ENCODE results near the gene ADGRB3. TPM values are rescaled to one million over a fixed set of nuclear protein-coding genes. Genes with fewer than 3 reads are reported as not detected.

ADGRB3 gene
- polyA plus RNA-seq, 4 donors: 1.6 to 2.1 TPM; not detected in 2

- DNase-seq (no peak), FAIRE-seq (no peak)
- Histone ChIP-seq H3K9me3 (ENCODE audit: control insufficient read depth in 2 of 2, insufficient read depth in 1 of 2, low read depth in 1 of 2, low read length in 1 of 2) (no peaks in the 10 kb centered on the region), H3K36me3 (ENCODE audit: control insufficient read depth in 3 of 3, insufficient read depth in 2 of 3, low read depth in 1 of 3, low read length in 3 of 3) (no peaks in the 10 kb centered on the region), H3K4me1 (ENCODE audit: control insufficient read depth in 3 of 3, insufficient read depth in 2 of 3, low read depth in 1 of 3, low read length in 2 of 3) (no peaks in the 10 kb centered on the region), H3K27me3 (ENCODE audit: control insufficient read depth in 3 of 3, insufficient read depth in 3 of 3, low read length in 3 of 3) (no peaks in the 10 kb centered on the region), H3K27ac (ENCODE audit: low read depth in 1 of 3, low read length in 2 of 3) (no peak overlapping the region), H3K4me3 (ENCODE audit: low read depth in 1 of 3, low read length in 3 of 3) (no peak overlapping the region)
- WGBS, 3 donors: 78 to 94% (median 87%) methylated on average over 2 of the region's 2 CpGs
Observed at GRCh38 chr6:69246983-69247382, 611.9 kb downstream of the ADGRB3 start.

GRCh38 chr6:69261010-69261409 lies 625.9 kb downstream of the ADGRB3 start:
- FAIRE-seq: no peak
- DNase-seq: no peak
- Histone ChIP-seq H3K36me3 (ENCODE audit: control insufficient read depth in 3 of 3, insufficient read depth in 2 of 3, low read depth in 1 of 3, low read length in 3 of 3) (no peaks in the 10 kb centered on the region), H3K27ac (ENCODE audit: low read depth in 1 of 3, low read length in 2 of 3) (no peak overlapping the region), H3K27me3 (ENCODE audit: control insufficient read depth in 3 of 3, insufficient read depth in 3 of 3, low read length in 3 of 3) (no peaks in the 10 kb centered on the region), H3K4me1 (ENCODE audit: control insufficient read depth in 3 of 3, insufficient read depth in 2 of 3, low read depth in 1 of 3, low read length in 2 of 3) (no peaks in the 10 kb centered on the region), H3K4me3 (ENCODE audit: low read depth in 1 of 3, low read length in 3 of 3) (no peak overlapping the region), H3K9me3 (ENCODE audit: control insufficient read depth in 2 of 2, insufficient read depth in 1 of 2, low read depth in 1 of 2, low read length in 1 of 2) (no peaks in the 10 kb centered on the region)
- 73 to 91% (median 75%) methylated on average over 2 of the region's 2 CpGs for WGBS, 3 donors

GRCh38 chr6:69263297-69263696 lies 628.2 kb downstream of the ADGRB3 start:
- Histone ChIP-seq H3K4me3 (ENCODE audit: low read depth in 1 of 3, low read length in 3 of 3) (no peak overlapping the region), H3K36me3 (ENCODE audit: control insufficient read depth in 3 of 3, insufficient read depth in 2 of 3, low read depth in 1 of 3, low read length in 3 of 3) (no peaks in the 10 kb centered on the region), H3K27ac (ENCODE audit: low read depth in 1 of 3, low read length in 2 of 3) (no peak overlapping the region), H3K4me1 (ENCODE audit: control insufficient read depth in 3 of 3, insufficient read depth in 2 of 3, low read depth in 1 of 3, low read length in 2 of 3) (no peaks in the 10 kb centered on the region), H3K27me3 (ENCODE audit: control insufficient read depth in 3 of 3, insufficient read depth in 3 of 3, low read length in 3 of 3) (no peaks in the 10 kb centered on the region), H3K9me3 (ENCODE audit: control insufficient read depth in 2 of 2, insufficient read depth in 1 of 2, low read depth in 1 of 2, low read length in 1 of 2) (no peaks in the 10 kb centered on the region)
- 64 to 85% (median 75%) methylated on average over 2 of the region's 2 CpGs for WGBS, 3 donors
- DNase-seq: no peak
- FAIRE-seq: no peak

- no peak for DNase-seq
- Histone ChIP-seq H3K36me3 (ENCODE audit: control insufficient read depth in 3 of 3, insufficient read depth in 2 of 3, low read depth in 1 of 3, low read length in 3 of 3) (no peaks in the 10 kb centered on the region), H3K9me3 (ENCODE audit: control insufficient read depth in 2 of 2, insufficient read depth in 1 of 2, low read depth in 1 of 2, low read length in 1 of 2) (no peaks in the 10 kb centered on the region), H3K4me1 (ENCODE audit: control insufficient read depth in 3 of 3, insufficient read depth in 2 of 3, low read depth in 1 of 3, low read length in 2 of 3) (no peaks in the 10 kb centered on the region), H3K27ac (ENCODE audit: low read depth in 1 of 3, low read length in 2 of 3) (no peak overlapping the region), H3K27me3 (ENCODE audit: control insufficient read depth in 3 of 3, insufficient read depth in 3 of 3, low read length in 3 of 3) (no peaks in the 10 kb centered on the region), H3K4me3 (ENCODE audit: low read depth in 1 of 3, low read length in 3 of 3) (no peak overlapping the region)
- FAIRE-seq: no peak
- WGBS, 3 donors: 50 to 65% (median 63%) methylated on average over 2 of the region's 2 CpGs
Observed at GRCh38 chr6:69265090-69265489, 630.0 kb downstream of the ADGRB3 start.

GRCh38 chr6:69265706-69266105 lies 630.6 kb downstream of the ADGRB3 start:
- 67 to 71% (median 68%) methylated on average over 1 of the region's 1 CpG for WGBS, 3 donors
- no peak overlapping the region for H3K27ac ChIP-seq (ENCODE audit: low read depth in 1 of 3, low read length in 2 of 3)
- no peaks in the 10 kb centered on the region for H3K27me3 ChIP-seq (ENCODE audit: control insufficient read depth in 3 of 3, insufficient read depth in 3 of 3, low read length in 3 of 3)
- DNase-seq (no peak), FAIRE-seq (no peak)
- no peak overlapping the region for H3K4me3 ChIP-seq (ENCODE audit: low read depth in 1 of 3, low read length in 3 of 3)
- no peaks in the 10 kb centered on the region for H3K4me1 ChIP-seq (ENCODE audit: control insufficient read depth in 3 of 3, insufficient read depth in 2 of 3, low read depth in 1 of 3, low read length in 2 of 3)
- no peaks in the 10 kb centered on the region for H3K9me3 ChIP-seq (ENCODE audit: control insufficient read depth in 2 of 2, insufficient read depth in 1 of 2, low read depth in 1 of 2, low read length in 1 of 2)
- H3K36me3 ChIP-seq (ENCODE audit: control insufficient read depth in 3 of 3, insufficient read depth in 2 of 3, low read depth in 1 of 3, low read length in 3 of 3): no peaks in the 10 kb centered on the region

- FAIRE-seq: no peak
Observed at GRCh38 chr6:69276204-69276603, 641.1 kb downstream of the ADGRB3 start.

GRCh38 chr6:69279805-69280204 lies 644.7 kb downstream of the ADGRB3 start:
- H3K4me3 ChIP-seq (ENCODE audit: low read depth in 1 of 3, low read length in 3 of 3): no peak overlapping the region
- no peak overlapping the region for H3K27ac ChIP-seq (ENCODE audit: low read depth in 1 of 3, low read length in 2 of 3)
- H3K27me3 ChIP-seq (ENCODE audit: control insufficient read depth in 3 of 3, insufficient read depth in 3 of 3, low read length in 3 of 3): no peaks in the 10 kb centered on the region
- no peaks in the 10 kb centered on the region for H3K9me3 ChIP-seq (ENCODE audit: control insufficient read depth in 2 of 2, insufficient read depth in 1 of 2, low read depth in 1 of 2, low read length in 1 of 2)
- no peak for DNase-seq
- no peaks in the 10 kb centered on the region for H3K4me1 ChIP-seq (ENCODE audit: control insufficient read depth in 3 of 3, insufficient read depth in 2 of 3, low read depth in 1 of 3, low read length in 2 of 3)
- no peak for FAIRE-seq
- WGBS, 3 donors: 63 to 83% (median 82%) methylated on average over 4 of the region's 4 CpGs
- no peaks in the 10 kb centered on the region for H3K36me3 ChIP-seq (ENCODE audit: control insufficient read depth in 3 of 3, insufficient read depth in 2 of 3, low read depth in 1 of 3, low read length in 3 of 3)

More at GRCh38 chr6:69276204-69276603, 641.1 kb downstream of the ADGRB3 start:
- Histone ChIP-seq H3K27ac (ENCODE audit: low read depth in 1 of 3, low read length in 2 of 3) (no peak overlapping the region), H3K4me1 (ENCODE audit: control insufficient read depth in 3 of 3, insufficient read depth in 2 of 3, low read depth in 1 of 3, low read length in 2 of 3) (no peaks in the 10 kb centered on the region), H3K9me3 (ENCODE audit: control insufficient read depth in 2 of 2, insufficient read depth in 1 of 2, low read depth in 1 of 2, low read length in 1 of 2) (no peaks in the 10 kb centered on the region), H3K4me3 (ENCODE audit: low read depth in 1 of 3, low read length in 3 of 3) (no peak overlapping the region), H3K27me3 (ENCODE audit: control insufficient read depth in 3 of 3, insufficient read depth in 3 of 3, low read length in 3 of 3) (no peaks in the 10 kb centered on the region), H3K36me3 (ENCODE audit: control insufficient read depth in 3 of 3, insufficient read depth in 2 of 3, low read depth in 1 of 3, low read length in 3 of 3) (no peaks in the 10 kb centered on the region)
- DNase-seq: no peak

GRCh38 chr6:69280858-69281257 lies 645.8 kb downstream of the ADGRB3 start:
- FAIRE-seq: no peak
- DNase-seq: no peak
- no peaks in the 10 kb centered on the region for H3K4me1 ChIP-seq (ENCODE audit: control insufficient read depth in 3 of 3, insufficient read depth in 2 of 3, low read depth in 1 of 3, low read length in 2 of 3)
- H3K27me3 ChIP-seq (ENCODE audit: control insufficient read depth in 3 of 3, insufficient read depth in 3 of 3, low read length in 3 of 3): no peaks in the 10 kb centered on the region
- no peak overlapping the region for H3K4me3 ChIP-seq (ENCODE audit: low read depth in 1 of 3, low read length in 3 of 3)
- no peaks in the 10 kb centered on the region for H3K36me3 ChIP-seq (ENCODE audit: control insufficient read depth in 3 of 3, insufficient read depth in 2 of 3, low read depth in 1 of 3, low read length in 3 of 3)
- 61 to 87% (median 78%) methylated on average over 1 of the region's 1 CpG for WGBS, 3 donors
- H3K27ac ChIP-seq (ENCODE audit: low read depth in 1 of 3, low read length in 2 of 3): no peak overlapping the region
- no peaks in the 10 kb centered on the region for H3K9me3 ChIP-seq (ENCODE audit: control insufficient read depth in 2 of 2, insufficient read depth in 1 of 2, low read depth in 1 of 2, low read length in 1 of 2)

- Histone ChIP-seq H3K27ac (ENCODE audit: low read depth in 1 of 3, low read length in 2 of 3) (no peak overlapping the region), H3K36me3 (ENCODE audit: control insufficient read depth in 3 of 3, insufficient read depth in 2 of 3, low read depth in 1 of 3, low read length in 3 of 3) (no peaks in the 10 kb centered on the region), H3K27me3 (ENCODE audit: control insufficient read depth in 3 of 3, insufficient read depth in 3 of 3, low read length in 3 of 3) (no peaks in the 10 kb centered on the region), H3K4me3 (ENCODE audit: low read depth in 1 of 3, low read length in 3 of 3) (no peak overlapping the region), H3K4me1 (ENCODE audit: control insufficient read depth in 3 of 3, insufficient read depth in 2 of 3, low read depth in 1 of 3, low read length in 2 of 3) (no peaks in the 10 kb centered on the region), H3K9me3 (ENCODE audit: control insufficient read depth in 2 of 2, insufficient read depth in 1 of 2, low read depth in 1 of 2, low read length in 1 of 2) (no peaks in the 10 kb centered on the region)
- WGBS, 3 donors: 53 to 60% (median 59%) methylated on average over 7 of the region's 7 CpGs
- DNase-seq (no peak), FAIRE-seq (no peak)
Observed at GRCh38 chr6:69284176-69284730, 649.2 kb downstream of the ADGRB3 start.

Data from small intestine (tissue), 7 donors.